H9 (cell line): ENCODE data around the gene ADAMTSL3. TPM values are rescaled to one million over a fixed set of nuclear protein-coding genes. Genes with fewer than 3 reads are reported as not detected.

Source experiments
- DNase-seq: peaks from one replicate; pipeline ENCODE4 v3.0.0-alpha.2; 2017
- H2AFZ ChIP-seq: one replicate; pipeline ENCODE4 v1.6.1; 2013; ENCODE audit warnings: mild to moderate bottlenecking, low read length, control low read depth, moderate library complexity
- H2AK5ac ChIP-seq: 2 replicates; pipeline ENCODE4 v1.6.1; 2013; ENCODE audit warnings: low read length, control low read depth, mixed read lengths; ENCODE audit not compliant: insufficient read length
- H2BK120ac ChIP-seq: one replicate; pipeline ENCODE4 v1.6.1; 2013; ENCODE audit warnings: low read depth, mild to moderate bottlenecking, low read length, control low read depth, inconsistent platforms; ENCODE audit not compliant: poor library complexity, severe bottlenecking
- H2BK12ac ChIP-seq: 2 replicates; pipeline ENCODE4 v1.6.1; 2013; ENCODE audit warnings: low read length, control low read depth, mixed read lengths, low read depth; ENCODE audit not compliant: insufficient read length
- H2BK15ac ChIP-seq: 2 replicates; pipeline ENCODE4 v1.6.1; 2013; ENCODE audit warnings: low read depth, low read length, control low read depth
- H2BK20ac ChIP-seq: one replicate; pipeline ENCODE4 v1.6.1; 2013; ENCODE audit warnings: low read depth, mild to moderate bottlenecking, low read length, control low read depth, inconsistent platforms; ENCODE audit not compliant: poor library complexity, severe bottlenecking
- H2BK5ac ChIP-seq: 2 replicates; pipeline ENCODE4 v1.6.1; 2013; ENCODE audit warnings: low read length, control low read depth, mixed read lengths; ENCODE audit not compliant: insufficient read length
- H3K14ac ChIP-seq: 2 replicates; pipeline ENCODE4 v1.6.1; 2013; ENCODE audit warnings: low read length, control low read depth; ENCODE audit not compliant: insufficient read depth
- H3K18ac ChIP-seq: 2 replicates; pipeline ENCODE4 v1.6.1; 2013; ENCODE audit warnings: low read depth, mild to moderate bottlenecking, mixed read lengths, low read length, control low read depth; ENCODE audit not compliant: insufficient read length
- H3K23ac ChIP-seq: 2 replicates; pipeline ENCODE4 v1.6.1; 2013; ENCODE audit warnings: low read length, control low read depth, mixed read lengths, low read depth; ENCODE audit not compliant: insufficient read length
- H3K23me2 ChIP-seq: 2 replicates; pipeline ENCODE4 v1.6.1; 2013; ENCODE audit warnings: low read depth, mild to moderate bottlenecking, mixed read lengths, low read length, control low read depth; ENCODE audit not compliant: insufficient read length, poor library complexity, severe bottlenecking
- H3K27ac ChIP-seq: 2 replicates; pipeline ENCODE4 v1.5.1; 2013; ENCODE audit warnings: low read length, control low read depth, mixed read lengths, low read depth; ENCODE audit not compliant: insufficient read length
- H3K27me3 ChIP-seq: 2 replicates; pipeline ENCODE4 v1.6.1; 2013; ENCODE audit warnings: low read length, control low read depth, inconsistent platforms; ENCODE audit not compliant: insufficient read depth
- H3K4ac ChIP-seq: 2 replicates; pipeline ENCODE4 v1.6.1; 2013; ENCODE audit warnings: low read depth, mild to moderate bottlenecking, control low read depth, inconsistent platforms, low read length, moderate library complexity
- H3K4me1 ChIP-seq: 2 replicates; pipeline ENCODE4 v1.6.1; 2013; ENCODE audit warnings: low read length, control low read depth, inconsistent platforms; ENCODE audit not compliant: insufficient read depth
- H3K4me2 ChIP-seq: 2 replicates; pipeline ENCODE4 v1.6.1; 2013; ENCODE audit warnings: low read length, control low read depth, mixed read lengths; ENCODE audit not compliant: insufficient read length, insufficient read depth
- H3K56ac ChIP-seq: 2 replicates; pipeline ENCODE4 v1.6.1; 2013; ENCODE audit warnings: low read depth, mild to moderate bottlenecking, mixed read lengths, low read length, control low read depth; ENCODE audit not compliant: insufficient read length
- H3K79me1 ChIP-seq: 2 replicates; pipeline ENCODE4 v1.6.1; 2013; ENCODE audit warnings: low read depth, mild to moderate bottlenecking, moderate library complexity, low read length, control low read depth, inconsistent platforms; ENCODE audit not compliant: insufficient read depth, poor library complexity, severe bottlenecking
- H3K79me2 ChIP-seq: 2 replicates; pipeline ENCODE4 v1.6.1; 2013; ENCODE audit warnings: low read length, control low read depth, inconsistent platforms; ENCODE audit not compliant: insufficient read depth
- H3K9ac ChIP-seq: 2 replicates; pipeline ENCODE4 v1.6.1; 2013; ENCODE audit warnings: low read length, control low read depth, mixed read lengths; ENCODE audit not compliant: insufficient read length; ENCODE audit errors: extremely low read depth
- H3K9me3 ChIP-seq: one replicate; pipeline ENCODE4 v1.6.1; 2013; ENCODE audit warnings: low read depth, low read length, inconsistent platforms; ENCODE audit not compliant: control insufficient read depth
- H3T11ph ChIP-seq: one replicate; pipeline ENCODE4 v1.6.1; 2013; ENCODE audit warnings: mild to moderate bottlenecking, low read length, control low read depth, inconsistent platforms
- H4K20me1 ChIP-seq: one replicate; pipeline ENCODE4 v1.6.1; 2013; ENCODE audit not compliant: control insufficient read depth, insufficient read length, insufficient read depth
- H4K5ac ChIP-seq: 2 replicates; pipeline ENCODE4 v1.6.1; 2013; ENCODE audit warnings: low read depth, mild to moderate bottlenecking, mixed read lengths, low read length, control low read depth; ENCODE audit not compliant: insufficient read length
- H4K8ac ChIP-seq: replicated peaks from 2 replicates; pipeline ENCODE4 v1.6.1; 2013; ENCODE audit warnings: low read length, control low read depth, mixed read lengths, low read depth; ENCODE audit not compliant: insufficient read length
- H4K91ac ChIP-seq: 2 replicates; pipeline ENCODE4 v1.6.1; 2013; ENCODE audit warnings: low read depth, mild to moderate bottlenecking, moderate library complexity, mixed read lengths, low read length, control low read depth; ENCODE audit not compliant: insufficient read length
- H3K27ac Mint-ChIP-seq, 3 experiments: 2 replicates in 2 of 3; 3 replicates in 1 of 3; pipeline ENCODE4 v1.8.0; 2020 to 2021; ENCODE audit warnings: mixed read lengths in 3 of 3, mild to moderate bottlenecking in 1 of 3, moderate library complexity in 1 of 3
- H3K27me3 Mint-ChIP-seq: 2 replicates; pipeline ENCODE4 v1.8.0; 2021; ENCODE audit warnings: low read depth, mild to moderate bottlenecking, moderate library complexity, mixed read lengths
- H3K36me3 Mint-ChIP-seq, 3 experiments: 2 replicates in 2 of 3; 3 replicates in 1 of 3; pipeline ENCODE4 v1.8.0; 2020 to 2021; ENCODE audit warnings: low read depth in 3 of 3, mixed read lengths in 3 of 3; ENCODE audit not compliant: insufficient read depth in 1 of 3
- H3K4me1 Mint-ChIP-seq, 2 experiments: 2 replicates each; pipeline ENCODE4 v1.8.0; 2020; ENCODE audit warnings: mixed read lengths in 2 of 2
- H3K4me3 Mint-ChIP-seq, 2 experiments: 2 replicates in 1 of 2; 3 replicates in 1 of 2; pipeline ENCODE4 v1.8.0; 2020 to 2021; ENCODE audit warnings: mild to moderate bottlenecking in 2 of 2, mixed read lengths in 2 of 2, moderate library complexity in 1 of 2
- H3K9me3 Mint-ChIP-seq, 2 experiments: 2 replicates in 1 of 2; 3 replicates in 1 of 2; pipeline ENCODE4 v1.8.0; 2020; ENCODE audit warnings: mild to moderate bottlenecking in 2 of 2, mixed read lengths in 2 of 2, moderate library complexity in 1 of 2
- CTCF ChIP-seq: fragments of 200-600 bp; sonication (generic); conservative IDR thresholded peaks from 3 replicates; pipeline ENCODE4 v1.8.0; 2021; ENCODE audit warnings: antibody characterized with exemption, mild to moderate bottlenecking
- WGBS: extraction: QIAGEN DNeasy Blood & Tissue Kit; methylation state at CpG from one replicate; pipeline ENCODE4 v1.1.7; 2013; ENCODE audit warnings: missing lambda C conversion rate, low lambda C conversion rate, mixed read lengths; ENCODE audit not compliant: insufficient read length; ENCODE audit errors: extremely low coverage; 5-methylcytosine and 5-hydroxymethylcytosine counted together
- total RNA-seq: library from RNA; stranded (reverse); gene quantifications from 2 replicates; pipeline ENCODE4 v1.2.1, GENCODE V29; 2021

The ADAMTSL3 gene
- total RNA-seq, 1 experiment from 2014 or later, result 0.39 TPM

- H3K23ac ChIP-seq, result no peak overlapping the region
- no peak for DNase-seq
- no peak overlapping the region for H2BK120ac ChIP-seq
- no peak overlapping the region for H2BK20ac ChIP-seq
- H3K14ac ChIP-seq, result no peak overlapping the region
- H3K27ac ChIP-seq, result no peak overlapping the region
- H3K23me2 ChIP-seq, result no peaks in the 10 kb centered on the region
- H2BK5ac ChIP-seq, result no peak overlapping the region
- H3K9me3 ChIP-seq, result no peaks in the 10 kb centered on the region
- no peak overlapping the region for H2AFZ ChIP-seq
- TF ChIP-seq CTCF, result no peak
- Mint-ChIP-seq H3K4me1 (no peaks in the 10 kb centered on the region), H3K9me3 (0 out of 5 replicates have a peak, but pooled peaks cover 0 to under 1% of the 10 kb centered on the region in 2 experiments), H3K27ac (peak overlapping the region in 1 of 3 experiments; percentile 30; a peak in 1 of 7 replicates), H3K36me3 (no peaks in the 10 kb centered on the region), H3K27me3 (no peaks in the 10 kb centered on the region), H3K4me3 (no peak overlapping the region)
- H3K4ac ChIP-seq, result no peak overlapping the region
- WGBS, result no CpG with 5 or more reads among the region's 2 CpGs
- no peak overlapping the region for H3K56ac ChIP-seq
- H4K5ac ChIP-seq, result no peak overlapping the region
- H4K8ac ChIP-seq, result no peak overlapping the region
- no peak overlapping the region for H2BK15ac ChIP-seq
- H2AK5ac ChIP-seq, result no peak overlapping the region
- H4K20me1 ChIP-seq, result no peaks in the 10 kb centered on the region
- H3K9ac ChIP-seq, result no peak overlapping the region
- H3T11ph ChIP-seq, result no peak overlapping the region
- H3K18ac ChIP-seq, result no peak overlapping the region
- H4K91ac ChIP-seq, result no peak overlapping the region
- no peak overlapping the region for H3K4me2 ChIP-seq
- H3K4me1 ChIP-seq, result no peaks in the 10 kb centered on the region
- H3K27me3 ChIP-seq, result no peaks in the 10 kb centered on the region
- no peaks in the 10 kb centered on the region for H3K79me2 ChIP-seq
- H3K79me1 ChIP-seq, result no peaks in the 10 kb centered on the region
- H2BK12ac ChIP-seq, result no peak overlapping the region
Measured at GRCh38 chr15:83815506-83815905, 161.6 kb downstream of the ADAMTSL3 start.
